Small intestine (tissue), 7 donors: ENCODE data around the gene TAF13. TPM values are rescaled to one million over a fixed set of nuclear protein-coding genes. Genes with fewer than 3 reads are reported as not detected.
"Not testable (repeated sequence)": the region's sequence is repeated elsewhere in the genome, so short reads cannot be mapped to it uniquely, and the experiment has no call there.

ENCODE experiments used
- DNase-seq, 2 donors: peaks; one replicate each; pipeline versions ENCODE4 v3.0.0 to v3.0.0-alpha.2; 2013
- FAIRE-seq: peaks from 2 replicates; lab custom pipeline; 2012; peaks lifted over from hg19 to GRCh38; lab: Jason Lieb, UNC
- H3K27ac ChIP-seq, 3 donors: one replicate each; pipeline ENCODE4 v1.5.1; 2013; ENCODE audit warnings: low read length in 2 of 3, mild to moderate bottlenecking in 2 of 3, control low read depth in 1 of 3, inconsistent platforms in 1 of 3, low read depth in 1 of 3, moderate library complexity in 1 of 3
- H3K27me3 ChIP-seq, 3 donors: one replicate each; pipeline ENCODE4 v1.6.1; 2013; ENCODE audit warnings: low read length in 3 of 3, inconsistent platforms in 1 of 3; ENCODE audit not compliant: control insufficient read depth in 3 of 3, insufficient read depth in 3 of 3
- H3K36me3 ChIP-seq, 3 donors: one replicate each; pipeline ENCODE4 v1.6.1; 2013; ENCODE audit warnings: low read length in 3 of 3, inconsistent platforms in 1 of 3, low read depth in 1 of 3, mild to moderate bottlenecking in 1 of 3, moderate library complexity in 1 of 3; ENCODE audit not compliant: control insufficient read depth in 3 of 3, insufficient read depth in 2 of 3
- H3K4me1 ChIP-seq, 3 donors: one replicate each; pipeline ENCODE4 v1.6.1; 2013; ENCODE audit warnings: low read length in 2 of 3, inconsistent platforms in 1 of 3, low read depth in 1 of 3, mild to moderate bottlenecking in 1 of 3, moderate library complexity in 1 of 3; ENCODE audit not compliant: control insufficient read depth in 3 of 3, insufficient read depth in 2 of 3
- H3K4me3 ChIP-seq, 3 donors: one replicate each; pipeline ENCODE4 v1.5.1; 2013; ENCODE audit warnings: low read length in 3 of 3, control low read depth in 1 of 3, inconsistent platforms in 1 of 3, low read depth in 1 of 3, mild to moderate bottlenecking in 1 of 3, moderate library complexity in 1 of 3
- H3K9me3 ChIP-seq, 2 donors: one replicate each; pipeline ENCODE4 v1.6.1; 2013; ENCODE audit warnings: low read depth in 1 of 2, low read length in 1 of 2; ENCODE audit not compliant: control insufficient read depth in 2 of 2, insufficient read depth in 1 of 2
- WGBS, 3 donors: extraction: QIAGEN DNeasy Blood & Tissue Kit; methylation state at CpG; one replicate each; pipeline ENCODE4 v1.1.7; 2013; 5-methylcytosine and 5-hydroxymethylcytosine counted together
- polyA plus RNA-seq, 4 donors: library from polyadenylated mRNA; stranded (reverse) in 3 of 4; unstranded in 1 of 4; fragments of 200-250 nt in 3 of 4; fragments of 120-200 nt in 1 of 4; gene quantifications; one replicate each; pipeline versions ENCODE4 v1.2.1 to v1.2.3, GENCODE V29; 2013
- donor health status: healthy with polysubstance abuse.
- donor health status: control.
- donor health status: control.
- donor health status: Bipolar disorder and iron deficiency.
- donor health status: healthy.

The TAF13 gene
- polyA plus RNA-seq, 4 donors: 34.9 to 49.2 (median 39.2) TPM

DNA sequence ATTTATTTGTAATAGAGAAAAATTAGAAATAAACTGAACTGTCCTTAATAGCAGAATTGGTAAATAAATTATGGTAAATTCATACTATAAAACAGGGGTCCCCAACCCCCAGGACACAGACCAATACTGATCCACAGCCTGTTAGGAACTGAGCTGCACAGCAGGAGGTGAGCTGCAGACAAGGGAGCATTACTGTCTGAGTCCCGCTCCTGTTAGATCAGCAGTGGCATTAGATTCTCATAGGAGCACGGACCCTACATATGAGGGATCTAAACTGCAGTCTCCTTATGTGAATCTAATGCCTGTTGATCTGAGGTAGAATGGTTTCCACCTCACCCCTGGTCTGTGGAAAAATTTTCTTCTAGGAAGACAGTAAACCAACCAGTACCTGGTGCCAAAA, 41.4 kb downstream of the TAF13 start:
- no peak overlapping the region for H3K4me3 ChIP-seq
- DNase-seq: no peak
- H3K36me3 ChIP-seq: peaks cover 0 to 3% (median 0%) of the 10 kb centered on the region in 3 donors
- no peaks in the 10 kb centered on the region for H3K27me3 ChIP-seq
- WGBS, 3 donors: 94 to 98% (median 95%) methylated on average over 2 of the region's 2 CpGs
- no peaks in the 10 kb centered on the region for H3K9me3 ChIP-seq
- FAIRE-seq: no peak
- H3K4me1 ChIP-seq: no peaks in the 10 kb centered on the region
- H3K27ac ChIP-seq: no peak overlapping the region

DNA sequence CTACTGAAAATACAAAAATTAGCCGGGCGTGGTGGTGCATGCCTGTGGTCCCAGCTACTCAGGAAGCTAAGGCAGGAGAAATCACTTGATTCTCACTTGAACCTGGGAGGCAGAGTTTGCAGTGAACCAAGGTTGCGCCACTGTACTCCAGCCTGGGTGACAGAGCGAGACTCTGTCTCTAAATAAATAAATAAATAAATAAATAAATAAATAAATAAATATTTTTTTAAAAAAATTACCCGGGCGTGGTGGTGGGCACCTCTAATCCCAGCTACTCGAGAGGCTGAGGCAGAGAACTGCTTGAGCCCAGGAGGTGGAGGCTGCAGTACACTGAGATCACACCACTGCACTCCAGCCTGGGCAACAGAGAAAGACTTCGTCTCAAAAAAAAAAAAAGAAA, 46.3 kb downstream of the TAF13 start:
- FAIRE-seq, H3K4me3 ChIP-seq, H3K27me3 ChIP-seq, DNase-seq, H3K36me3 ChIP-seq, H3K9me3 ChIP-seq, H3K4me1 ChIP-seq, H3K27ac ChIP-seq: not testable (repeated sequence)
- WGBS, 3 donors: 95 to 96% (median 96%) methylated on average over 8 of the region's 8 CpGs

DNA sequence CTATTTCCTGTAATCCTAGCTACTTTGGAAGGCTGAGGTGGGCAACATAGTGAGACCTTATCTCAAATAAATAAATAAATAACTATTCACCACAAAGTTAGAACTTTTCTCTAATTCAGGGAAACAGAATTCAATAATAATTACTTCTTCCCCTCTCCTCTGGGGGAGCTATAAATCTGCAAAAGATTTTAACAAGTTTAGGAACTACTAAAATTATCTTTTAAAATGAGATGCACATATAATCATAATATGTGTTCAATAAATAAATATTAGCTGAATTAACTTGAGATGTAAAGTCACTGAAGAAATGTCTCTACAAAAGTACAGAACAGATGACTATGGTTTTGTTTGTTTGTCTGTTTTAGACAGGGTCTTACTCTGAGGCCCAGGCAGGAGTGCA, 48.0 kb downstream of the TAF13 start:
- no peak overlapping the region for H3K27ac ChIP-seq
- no peaks in the 10 kb centered on the region for H3K9me3 ChIP-seq
- no peaks in the 10 kb centered on the region for H3K27me3 ChIP-seq
- FAIRE-seq: no peak
- H3K4me3 ChIP-seq: no peak overlapping the region
- no peak for DNase-seq
- no peaks in the 10 kb centered on the region for H3K4me1 ChIP-seq
- H3K36me3 ChIP-seq: peaks cover 0 to 2% (median 1%) of the 10 kb centered on the region in 3 donors

DNA sequence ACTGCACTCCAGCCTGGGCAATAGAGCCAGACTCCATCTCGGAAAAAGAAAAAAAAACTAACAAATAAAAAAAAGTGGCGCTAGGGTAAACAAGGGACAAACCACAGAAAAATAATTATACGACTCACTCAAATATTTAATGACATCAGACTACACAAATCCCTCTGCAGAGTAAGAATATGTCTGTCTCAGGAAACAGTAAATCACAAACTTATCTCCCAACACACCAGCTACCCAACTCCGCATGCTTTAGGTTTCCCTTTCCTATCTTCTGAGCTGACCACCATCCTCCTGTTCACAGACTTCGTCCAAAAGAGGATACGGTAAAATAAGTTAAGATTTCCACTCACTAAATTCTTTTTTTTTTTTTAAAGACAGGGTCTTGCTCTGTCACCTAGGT, 50.1 kb downstream of the TAF13 start:
- DNase-seq (no peak), FAIRE-seq (no peak)
- Histone ChIP-seq H3K27ac (no peak overlapping the region), H3K4me3 (no peak overlapping the region), H3K36me3 (peaks cover 0 to 2% (median 1%) of the 10 kb centered on the region in 3 donors), H3K9me3 (no peaks in the 10 kb centered on the region), H3K27me3 (no peaks in the 10 kb centered on the region), H3K4me1 (no peaks in the 10 kb centered on the region)
- 91 to 94% (median 92%) methylated on average over 6 of the region's 6 CpGs for WGBS, 3 donors

DNA sequence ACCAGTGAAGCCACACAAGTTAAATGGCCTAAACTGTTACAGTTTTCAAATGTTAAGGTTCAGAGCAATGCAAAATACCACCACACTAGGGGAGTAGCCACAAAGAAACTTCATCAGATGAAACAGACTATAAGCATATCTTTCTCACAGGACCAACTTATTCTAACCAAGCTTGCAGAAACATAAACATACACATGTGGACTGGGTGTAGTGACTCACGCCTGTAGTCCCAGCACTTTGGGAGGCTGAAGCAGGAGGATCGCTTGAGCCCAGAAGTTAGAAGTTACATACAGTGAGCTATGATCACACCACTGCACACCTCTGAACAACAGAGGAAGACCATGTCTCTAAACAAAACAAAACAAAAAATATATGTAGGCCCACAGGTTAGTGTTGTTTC, 51.2 kb downstream of the TAF13 start:
- H3K9me3 ChIP-seq: no peaks in the 10 kb centered on the region
- H3K36me3 ChIP-seq: peaks cover 0 to 2% (median 1%) of the 10 kb centered on the region in 3 donors
- no peak overlapping the region for H3K27ac ChIP-seq
- 91 to 98% (median 95%) methylated on average over 2 of the region's 2 CpGs for WGBS, 3 donors
- no peak overlapping the region for H3K4me3 ChIP-seq
- H3K27me3 ChIP-seq: no peaks in the 10 kb centered on the region
- FAIRE-seq (no peak), DNase-seq (no peak)
- H3K4me1 ChIP-seq: no peaks in the 10 kb centered on the region

DNA sequence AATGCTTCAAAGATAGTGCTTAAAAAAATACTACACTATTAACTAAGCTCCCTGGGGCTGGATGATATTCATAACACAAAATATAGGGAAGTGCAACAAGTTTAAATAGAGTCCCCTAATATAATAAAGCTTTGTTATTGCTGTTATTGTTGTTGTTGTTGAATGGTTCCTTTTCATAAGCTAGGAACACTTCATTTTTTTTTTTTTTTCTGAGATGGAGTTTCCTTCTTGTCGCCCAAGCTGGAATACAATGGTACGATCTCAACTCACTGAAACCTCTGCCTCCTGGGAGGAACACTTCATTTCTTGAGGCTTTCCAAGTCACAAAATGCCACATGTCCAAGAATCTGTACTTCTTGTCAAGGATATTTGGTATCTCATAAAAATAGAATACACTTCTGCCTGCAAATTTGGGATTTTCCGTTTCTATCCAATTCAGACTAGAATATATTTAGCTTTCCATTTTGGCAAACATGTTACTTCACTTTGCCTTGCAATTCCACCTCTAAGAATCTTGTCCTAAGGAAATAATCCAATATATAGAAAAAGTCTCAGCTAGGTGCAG, 55.0 kb downstream of the TAF13 start:
- DNase-seq: no peak
- Histone ChIP-seq H3K27ac (no peak overlapping the region), H3K36me3 (peaks cover 0 to 12% (median 0%) of the 10 kb centered on the region in 3 donors), H3K4me3 (no peak overlapping the region), H3K9me3 (peaks cover 0 to 16% of the 10 kb centered on the region in 2 donors), H3K27me3 (no peaks in the 10 kb centered on the region), H3K4me1 (no peaks in the 10 kb centered on the region)
- no peak for FAIRE-seq
- 82 to 96% (median 94%) methylated on average over 3 of the region's 3 CpGs for WGBS, 3 donors

DNA sequence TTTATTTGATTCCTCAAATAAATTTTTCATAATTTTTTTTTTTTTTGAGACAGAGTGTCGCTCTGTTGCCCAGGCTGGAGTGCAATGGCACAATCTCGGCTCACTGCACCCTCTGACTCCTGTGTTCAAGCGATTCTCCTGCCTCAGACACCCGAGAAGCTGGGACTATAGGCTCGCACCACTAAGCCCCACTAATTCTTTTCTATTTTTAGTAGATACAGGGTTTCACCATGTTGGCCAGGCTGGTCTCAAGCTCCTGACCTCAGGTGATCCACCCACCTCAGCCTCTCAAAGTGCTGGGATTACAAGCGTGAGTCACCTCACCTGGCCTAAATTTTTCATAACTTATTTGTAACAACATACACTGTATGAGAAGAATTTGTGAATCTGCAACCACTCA, 58.1 kb downstream of the TAF13 start:
- H3K27me3 ChIP-seq, DNase-seq, H3K4me1 ChIP-seq, FAIRE-seq, H3K4me3 ChIP-seq, H3K27ac ChIP-seq: not testable (repeated sequence)
- 96 to 97% (median 96%) methylated on average over 6 of the region's 6 CpGs for WGBS, 3 donors
- Histone ChIP-seq H3K9me3 (peaks cover 0 to 16% of the 10 kb centered on the region in 2 donors), H3K36me3 (peaks cover 0 to 16% (median 3%) of the 10 kb centered on the region in 3 donors)

DNA sequence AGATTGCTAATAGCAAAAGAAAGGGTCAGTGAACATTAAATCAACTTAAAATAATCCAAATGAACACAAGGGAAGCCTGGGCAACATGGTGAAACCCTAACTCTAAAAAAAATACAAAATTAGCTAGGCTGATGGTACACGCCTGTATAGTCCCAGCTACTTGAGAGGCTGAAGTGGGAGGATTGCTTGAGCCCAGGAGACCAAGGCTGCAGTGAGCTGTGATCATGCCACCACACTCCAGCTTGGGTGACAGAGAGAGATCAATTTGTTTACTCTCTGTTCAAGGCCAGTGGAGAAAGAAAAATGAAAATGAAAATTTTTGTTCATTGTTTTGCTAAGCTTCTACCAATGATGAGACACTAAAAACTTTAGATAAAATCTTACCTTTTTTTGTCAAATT, 58.7 kb downstream of the TAF13 start:
- Histone ChIP-seq H3K27ac (no peak overlapping the region), H3K4me3 (no peak overlapping the region), H3K4me1 (no peaks in the 10 kb centered on the region), H3K9me3 (peaks cover 0 to 16% of the 10 kb centered on the region in 2 donors), H3K27me3 (no peaks in the 10 kb centered on the region), H3K36me3 (peaks cover 0 to 16% (median 3%) of the 10 kb centered on the region in 3 donors)
- no peak for FAIRE-seq
- DNase-seq: no peak
- 100% methylated on average over 1 of the region's 1 CpG for WGBS, 3 donors
